GM12891 (cell line): Measurements from ENCODE around the gene LRPAP1.

ENCODE experiments used
- PAX5 ChIP-seq: IDR thresholded peaks from 2 replicates; pipeline ENCODE4 v1.6.1; 2011; ENCODE audit warnings: low read length, moderate library complexity, mild to moderate bottlenecking; ENCODE audit not compliant: insufficient read depth, severe bottlenecking
- POLR2A ChIP-seq: IDR thresholded peaks from 2 replicates; pipeline ENCODE4 v1.6.1; 2011; ENCODE audit warnings: low read depth, low read length, control low read depth
- POLR2AphosphoS5 ChIP-seq: IDR thresholded peaks from 2 replicates; pipeline ENCODE4 v1.6.1; 2011; ENCODE audit warnings: low read depth, low read length, control low read depth
- POU2F2 ChIP-seq: IDR thresholded peaks from 2 replicates; pipeline ENCODE4 v1.6.1; 2011; ENCODE audit warnings: low read depth, mild to moderate bottlenecking, control low read depth, low read length, moderate library complexity
- TAF1 ChIP-seq: IDR thresholded peaks from 2 replicates; pipeline ENCODE4 v1.6.1; 2011; ENCODE audit warnings: low read depth, low read length, control low read depth

GRCh38 chr4:3491681-3492405, 40.4 kb downstream of the LRPAP1 start:
- TF ChIP-seq POLR2A (no peak), PAX5 (no peak), POU2F2 (no peak), POLR2AphosphoS5 (no peak), TAF1 (no peak)
